DND-41 (cell line): ENCODE data around the gene MGAT5.

ENCODE experiments used
- ATAC-seq: fragments of 200-7000 bp; cut with Tn5 transposase; 3 replicates; pipeline ENCODE4 v1.9.1; 2021; ENCODE audit warnings: low read depth; ENCODE audit not compliant: insufficient read depth
- DNase-seq: peaks from one replicate; pipeline ENCODE4 v3.0.0-alpha.2; 2020
- H2AFZ ChIP-seq: 2 replicates; pipeline ENCODE4 v1.6.0; 2012; ENCODE audit warnings: low read depth, low read length
- H3K27ac ChIP-seq: 2 replicates; pipeline ENCODE4 v1.5.1; 2012; ENCODE audit warnings: low read length, inconsistent platforms
- H3K27me3 ChIP-seq: fragments of 200-600 bp; sonication (generic); 2 replicates; pipeline ENCODE4 v1.6.0; 2012; ENCODE audit warnings: low read length, mild to moderate bottlenecking, inconsistent platforms; ENCODE audit not compliant: insufficient read depth, poor library complexity
- H3K36me3 ChIP-seq: 2 replicates; pipeline ENCODE4 v1.5.1; 2012; ENCODE audit warnings: low read length, inconsistent platforms; ENCODE audit not compliant: insufficient read depth
- H3K4me1 ChIP-seq: 2 replicates; pipeline ENCODE4 v1.5.1; 2012; ENCODE audit warnings: mild to moderate bottlenecking, low read length; ENCODE audit not compliant: insufficient read depth
- H3K4me2 ChIP-seq: 2 replicates; pipeline ENCODE4 v1.6.0; 2012; ENCODE audit warnings: mild to moderate bottlenecking, moderate library complexity, low read length, inconsistent platforms; ENCODE audit not compliant: insufficient read depth
- H3K4me3 ChIP-seq, 2 experiments: fragments of 200-600 bp in 1 of 2; shearing (Covaris generic) in 1 of 2; 2 replicates each; pipeline ENCODE4 v1.5.1; 2012 to 2016; ENCODE audit warnings: inconsistent platforms in 2 of 2, low read length in 2 of 2, mild to moderate bottlenecking in 2 of 2, low read depth in 1 of 2, moderate library complexity in 1 of 2
- H3K79me2 ChIP-seq: 2 replicates; pipeline ENCODE4 v1.6.0; 2012; ENCODE audit warnings: low read length, inconsistent platforms; ENCODE audit not compliant: insufficient read depth
- H3K9ac ChIP-seq: 2 replicates; pipeline ENCODE4 v1.6.0; 2012; ENCODE audit warnings: low read depth, mild to moderate bottlenecking, inconsistent platforms, low read length, moderate library complexity
- H3K9me3 ChIP-seq: 2 replicates; pipeline ENCODE4 v1.5.1; 2012; ENCODE audit warnings: low read length, moderate library complexity, mild to moderate bottlenecking, inconsistent platforms; ENCODE audit not compliant: insufficient read depth, severe bottlenecking
- H4K20me1 ChIP-seq: 2 replicates; pipeline ENCODE4 v1.6.0; 2012; ENCODE audit warnings: low read length; ENCODE audit not compliant: insufficient read depth
- CTCF ChIP-seq: IDR thresholded peaks from 2 replicates; pipeline ENCODE4 v1.5.1; 2012; ENCODE audit warnings: borderline replicate concordance, low read length, moderate library complexity, mild to moderate bottlenecking; ENCODE audit not compliant: poor library complexity, severe bottlenecking; ENCODE audit errors: extremely low read depth
- EZH2 ChIP-seq: IDR thresholded peaks from 3 replicates; pipeline ENCODE4 v1.6.1; 2012; ENCODE audit warnings: borderline replicate concordance, low read depth, mild to moderate bottlenecking, moderate library complexity, low read length, inconsistent platforms; ENCODE audit not compliant: severe bottlenecking

MGAT5 gene

GRCh38 chr2:134323777-134324176 is 69.9 kb downstream of the MGAT5 start:
- Histone ChIP-seq H2AFZ (no peak overlapping the region), H3K27ac (no peak overlapping the region), H3K27me3 (no peaks in the 10 kb centered on the region), H3K4me3 (no peak overlapping the region), H3K9ac (no peak overlapping the region), H3K4me1 (peaks cover 12% of the 10 kb centered on the region), H3K9me3 (peaks cover 3% of the 10 kb centered on the region), H3K4me2 (no peak overlapping the region), H3K36me3 (peaks cover 37% of the 10 kb centered on the region; the same call in 1 of the 2 replicates), H4K20me1 (no peaks in the 10 kb centered on the region), H3K79me2 (no peaks in the 10 kb centered on the region)
- DNase-seq (no peak), ATAC-seq (no peak)
- no peak for TF ChIP-seq CTCF
- no peak for TF ChIP-seq EZH2

GRCh38 chr2:134324430-134324829 is 70.6 kb downstream of the MGAT5 start:
- peaks cover 32% of the 10 kb centered on the region; the same call in 1 of the 2 replicates for H3K36me3 ChIP-seq
- no peak for DNase-seq
- no peak overlapping the region for H3K9ac ChIP-seq
- TF ChIP-seq CTCF (no peak), EZH2 (no peak)
- no peaks in the 10 kb centered on the region for H4K20me1 ChIP-seq
- peaks cover 3% of the 10 kb centered on the region for H3K9me3 ChIP-seq
- no peak overlapping the region for H3K4me2 ChIP-seq
- no peaks in the 10 kb centered on the region for H3K79me2 ChIP-seq
- no peaks in the 10 kb centered on the region for H3K27me3 ChIP-seq
- H3K4me3 ChIP-seq: no peak overlapping the region
- H3K27ac ChIP-seq: no peak overlapping the region
- H2AFZ ChIP-seq: no peak overlapping the region
- peaks cover 12% of the 10 kb centered on the region for H3K4me1 ChIP-seq
- no peak for ATAC-seq

- Histone ChIP-seq H3K27ac (no peak overlapping the region), H3K79me2 (no peaks in the 10 kb centered on the region), H3K36me3 (peaks cover 34% of the 10 kb centered on the region; the same call in 1 of the 2 replicates), H3K4me3 (no peak overlapping the region), H3K9ac (no peak overlapping the region), H3K4me1 (peaks cover 12% of the 10 kb centered on the region), H3K9me3 (peaks cover 3% of the 10 kb centered on the region), H3K27me3 (no peaks in the 10 kb centered on the region), H2AFZ (no peak overlapping the region), H4K20me1 (no peaks in the 10 kb centered on the region), H3K4me2 (no peak overlapping the region)
- ATAC-seq (no peak), DNase-seq (no peak)
- TF ChIP-seq EZH2: no peak
- no peak for TF ChIP-seq CTCF
Measured at GRCh38 chr2:134324947-134325346, 71.1 kb downstream of the MGAT5 start.

- TF ChIP-seq EZH2 (no peak), CTCF (no peak)
- H3K9ac ChIP-seq: no peak overlapping the region
- H3K4me2 ChIP-seq: no peak overlapping the region
- peaks cover 3% of the 10 kb centered on the region for H3K9me3 ChIP-seq
- no peak overlapping the region for H3K27ac ChIP-seq
- H4K20me1 ChIP-seq: no peaks in the 10 kb centered on the region
- H3K79me2 ChIP-seq: no peaks in the 10 kb centered on the region
- H3K36me3 ChIP-seq: peaks cover 38% of the 10 kb centered on the region; the same call in 1 of the 2 replicates
- H3K27me3 ChIP-seq: no peaks in the 10 kb centered on the region
- H3K4me3 ChIP-seq: no peak overlapping the region
- peaks cover 12% of the 10 kb centered on the region for H3K4me1 ChIP-seq
- DNase-seq (no peak), ATAC-seq (no peak)
- H2AFZ ChIP-seq: no peak overlapping the region
Measured at GRCh38 chr2:134325696-134326095, 71.8 kb downstream of the MGAT5 start.
